WI38 (cell line): Measurements from ENCODE around the gene SLC26A11.

Experiments used
- H3K4me3 ChIP-seq: 2 replicates; pipeline ENCODE4 v1.5.1; 2011; ENCODE audit warnings: low read depth, mild to moderate bottlenecking, control low read depth, low read length
- TF ChIP-seq, protein P1 (sequence below): IDR thresholded peaks from 2 replicates; pipeline ENCODE4 v1.5.1; 2012; ENCODE audit warnings: low read depth, mild to moderate bottlenecking, control low read depth, low read length

The SLC26A11 gene

DNA sequence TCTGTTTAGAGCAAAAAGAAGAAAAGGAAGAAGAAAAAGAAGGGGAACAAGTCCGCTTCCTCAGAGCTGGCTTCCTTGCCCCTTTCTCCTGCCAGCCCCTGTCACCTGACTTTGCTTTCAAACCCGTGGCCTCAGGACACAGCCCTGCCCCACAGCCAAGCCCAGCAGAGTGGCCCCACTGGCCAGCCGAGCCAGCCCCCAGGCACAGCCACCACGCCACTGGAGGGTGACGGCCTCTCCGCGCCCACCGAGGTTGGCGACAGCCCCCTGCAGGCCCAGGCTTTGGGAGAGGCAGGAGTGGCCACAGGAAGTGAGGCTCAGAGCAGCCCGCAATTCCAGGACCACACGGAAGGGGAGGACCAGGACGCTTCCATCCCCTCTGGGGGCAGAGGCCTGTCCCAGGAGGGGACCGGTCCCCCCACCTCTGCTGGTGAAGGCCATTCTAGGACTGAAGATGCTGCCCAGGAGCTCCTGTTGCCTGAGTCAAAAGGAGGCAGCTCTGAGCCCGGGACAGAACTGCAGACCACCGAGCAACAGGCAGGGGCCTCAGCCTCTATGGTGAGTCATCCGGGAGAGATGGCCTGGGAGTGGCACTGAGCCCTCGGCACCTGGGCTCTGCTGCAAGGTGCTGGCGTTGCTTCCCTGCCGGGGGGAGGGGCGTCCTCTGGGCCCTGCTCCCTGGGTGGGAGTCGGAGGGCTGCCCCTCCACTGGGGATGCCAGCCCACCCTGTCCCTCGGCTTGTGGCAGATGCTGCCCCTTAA is 67.8 kb downstream of the SLC26A11 start:
- TF ChIP-seq, protein P1, sequence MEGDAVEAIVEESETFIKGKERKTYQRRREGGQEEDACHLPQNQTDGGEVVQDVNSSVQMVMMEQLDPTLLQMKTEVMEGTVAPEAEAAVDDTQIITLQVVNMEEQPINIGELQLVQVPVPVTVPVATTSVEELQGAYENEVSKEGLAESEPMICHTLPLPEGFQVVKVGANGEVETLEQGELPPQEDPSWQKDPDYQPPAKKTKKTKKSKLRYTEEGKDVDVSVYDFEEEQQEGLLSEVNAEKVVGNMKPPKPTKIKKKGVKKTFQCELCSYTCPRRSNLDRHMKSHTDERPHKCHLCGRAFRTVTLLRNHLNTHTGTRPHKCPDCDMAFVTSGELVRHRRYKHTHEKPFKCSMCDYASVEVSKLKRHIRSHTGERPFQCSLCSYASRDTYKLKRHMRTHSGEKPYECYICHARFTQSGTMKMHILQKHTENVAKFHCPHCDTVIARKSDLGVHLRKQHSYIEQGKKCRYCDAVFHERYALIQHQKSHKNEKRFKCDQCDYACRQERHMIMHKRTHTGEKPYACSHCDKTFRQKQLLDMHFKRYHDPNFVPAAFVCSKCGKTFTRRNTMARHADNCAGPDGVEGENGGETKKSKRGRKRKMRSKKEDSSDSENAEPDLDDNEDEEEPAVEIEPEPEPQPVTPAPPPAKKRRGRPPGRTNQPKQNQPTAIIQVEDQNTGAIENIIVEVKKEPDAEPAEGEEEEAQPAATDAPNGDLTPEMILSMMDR = no peak
- no peak overlapping the region for H3K4me3 ChIP-seq

DNA sequence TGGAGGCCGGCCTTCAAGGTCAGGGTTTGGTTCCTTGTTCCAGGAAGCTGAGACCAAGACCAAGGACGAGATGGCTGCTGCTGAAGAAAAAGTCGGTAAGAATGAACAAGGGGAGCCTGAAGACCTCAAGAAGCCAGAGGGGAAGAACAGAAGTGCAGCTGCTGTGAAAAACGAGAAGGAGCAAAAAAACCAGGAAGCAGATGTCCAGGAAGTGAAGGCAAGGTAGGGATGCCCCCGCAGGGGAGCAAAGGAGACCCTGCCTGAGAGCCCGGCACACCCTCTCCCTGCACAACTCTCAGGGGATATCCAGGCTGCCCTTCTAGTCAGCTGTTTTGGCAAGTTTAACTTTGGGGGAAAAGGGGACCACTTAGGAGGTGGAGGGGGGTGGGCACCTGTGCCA is 69.4 kb downstream of the SLC26A11 start:
- TF ChIP-seq, protein P1 = no peak
- no peak overlapping the region for H3K4me3 ChIP-seq

DNA sequence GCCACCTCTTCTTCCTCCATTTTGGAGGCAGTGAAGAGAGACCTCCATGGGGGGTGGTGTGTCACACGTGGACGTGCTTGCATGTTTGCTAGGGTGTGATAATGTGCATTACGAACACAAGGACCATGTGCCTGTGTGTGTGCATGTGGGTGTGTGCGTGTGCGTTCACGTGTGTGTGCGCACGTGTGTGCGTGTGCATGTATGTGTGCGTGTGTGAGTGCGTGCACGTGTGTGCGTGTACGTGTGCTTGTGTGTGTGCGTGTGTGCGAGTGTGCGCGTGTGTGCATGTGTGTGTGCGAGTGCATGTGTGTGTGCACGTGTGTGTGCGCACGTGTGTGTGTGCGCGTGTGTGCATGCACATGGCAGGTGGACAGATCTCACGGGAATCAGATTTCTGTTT is 69.9 kb downstream of the SLC26A11 start:
- TF ChIP-seq, protein P1 = no peak
- no peak overlapping the region for H3K4me3 ChIP-seq

DNA sequence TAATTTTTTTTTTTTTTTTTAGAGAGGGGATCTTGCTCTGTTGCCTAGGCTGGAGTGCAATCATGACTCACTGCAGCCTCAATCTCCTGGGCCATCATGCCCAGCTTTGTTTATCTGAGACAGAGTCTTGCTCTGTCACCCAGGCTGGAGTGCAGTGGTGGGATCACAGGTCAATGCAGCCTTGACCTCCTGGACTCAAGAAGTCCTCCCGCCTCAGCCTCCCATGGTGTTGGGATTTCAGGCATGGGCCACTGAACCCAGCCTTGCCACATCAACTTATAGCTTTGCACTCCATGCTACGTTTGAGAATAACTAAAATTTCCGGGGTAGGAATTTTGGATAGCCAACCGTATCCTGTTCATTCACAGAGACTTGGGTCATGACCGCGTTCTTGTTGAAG is 71.0 kb downstream of the SLC26A11 start:
- TF ChIP-seq, protein P1 = no peak
- no peak overlapping the region for H3K4me3 ChIP-seq

GRCh38 chr17:80291691-80292487 is 71.7 kb downstream of the SLC26A11 start:
- no peak overlapping the region for H3K4me3 ChIP-seq
- TF ChIP-seq, protein P1 = no peak

DNA sequence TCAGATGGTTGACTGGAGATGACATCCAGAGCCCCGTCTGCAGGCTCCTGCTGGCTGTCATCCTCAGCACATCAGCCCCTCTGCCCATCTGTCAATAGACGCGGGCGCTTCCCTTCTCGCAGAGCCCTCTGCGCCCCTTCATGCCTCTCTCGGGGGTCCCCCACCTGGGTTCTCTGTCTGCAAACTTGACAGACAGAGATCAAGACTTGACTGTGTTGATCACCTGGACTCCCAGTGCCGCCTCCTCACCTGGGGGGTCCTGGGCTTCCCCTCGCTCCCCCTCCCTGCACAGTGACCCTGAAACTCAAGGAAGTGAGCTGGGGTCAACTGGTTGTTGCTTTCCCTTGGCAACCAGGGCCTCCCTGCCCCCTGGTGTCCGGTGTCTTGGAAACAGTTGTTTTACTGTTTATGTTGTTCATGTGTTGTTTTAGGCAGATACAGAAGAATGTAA is 72.3 kb downstream of the SLC26A11 start:
- H3K4me3 ChIP-seq = no peak overlapping the region
- TF ChIP-seq, protein P1 = no peak

DNA sequence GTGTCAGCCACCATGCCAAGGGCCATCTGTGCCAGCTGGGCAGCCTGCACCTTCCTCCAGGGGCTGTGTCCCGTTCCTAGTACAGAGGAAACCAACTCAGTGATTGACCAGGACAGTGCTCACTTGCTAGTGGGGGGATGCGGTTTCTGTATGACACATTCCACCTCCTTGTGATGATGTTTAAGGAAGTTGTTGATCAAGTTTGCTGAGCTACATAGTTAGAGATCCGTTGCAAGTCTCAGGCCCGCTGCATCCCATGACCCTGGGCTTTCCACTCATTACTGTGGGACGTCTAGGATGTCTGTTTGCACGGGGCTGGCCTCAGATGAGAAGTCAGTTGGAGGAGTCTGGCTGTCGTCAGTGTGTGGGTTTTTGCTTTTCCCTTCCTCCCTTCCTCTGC is 74.0 kb downstream of the SLC26A11 start:
- TF ChIP-seq, protein P1 = no peak
- H3K4me3 ChIP-seq = no peak overlapping the region
